Activated effector memory CD4-positive, alpha-beta T cell treated with anti-CD3 and anti-CD28 coated beads, Interleukin-2, amount 50 U/mL, for 16 hours (primary cell): ENCODE measurements around the gene LUZP2.
"Not testable (repeated sequence)": the region's sequence is repeated elsewhere in the genome, so short reads cannot be mapped to it uniquely, and the experiment has no call there.

Experiments
- DNase-seq: peaks from one replicate; pipeline ENCODE4 v3.0.0-alpha.2; 2020

The LUZP2 gene

GRCh38 chr11:24837112-24837511 is 340.3 kb downstream of the LUZP2 start:
- no peak for DNase-seq

GRCh38 chr11:24842308-24842707 is 345.5 kb downstream of the LUZP2 start:
- DNase-seq, result no peak

GRCh38 chr11:24844406-24844805 is 347.6 kb downstream of the LUZP2 start:
- no peak for DNase-seq

- DNase-seq, result no peak
These were observed 352.0 kb downstream of the LUZP2 start for GRCh38 chr11:24848857-24849256.

GRCh38 chr11:24855951-24856350 is 359.1 kb downstream of the LUZP2 start:
- DNase-seq, result no peak

GRCh38 chr11:24859801-24860300 is 363.0 kb downstream of the LUZP2 start:
- DNase-seq, result no peak

- DNase-seq, result no peak
These were observed 364.6 kb downstream of the LUZP2 start for GRCh38 chr11:24861440-24861839.

- no peak for DNase-seq
These were observed 369.9 kb downstream of the LUZP2 start for GRCh38 chr11:24866743-24867142.

GRCh38 chr11:24870048-24870447 is 373.2 kb downstream of the LUZP2 start:
- DNase-seq, result no peak

GRCh38 chr11:24872186-24872585 is 375.3 kb downstream of the LUZP2 start:
- no peak for DNase-seq

GRCh38 chr11:24872651-24873311 is 375.9 kb downstream of the LUZP2 start:
- DNase-seq, result no peak

GRCh38 chr11:24880962-24881361 is 384.1 kb downstream of the LUZP2 start:
- DNase-seq, result no peak

- DNase-seq, result no peak
These were observed 388.8 kb downstream of the LUZP2 start for GRCh38 chr11:24885580-24886173.

- DNase-seq, result no peak
These were observed 390.2 kb downstream of the LUZP2 start for GRCh38 chr11:24886880-24887619.

- no peak for DNase-seq
These were observed 393.6 kb downstream of the LUZP2 start for GRCh38 chr11:24890426-24890825.

GRCh38 chr11:24891845-24892492 is 395.1 kb downstream of the LUZP2 start:
- not testable (repeated sequence) for DNase-seq

- DNase-seq, result no peak
These were observed 399.4 kb downstream of the LUZP2 start for GRCh38 chr11:24896118-24896835.

- no peak for DNase-seq
These were observed 403.7 kb downstream of the LUZP2 start for GRCh38 chr11:24900514-24900913.

GRCh38 chr11:24900960-24901549 is 404.2 kb downstream of the LUZP2 start:
- no peak for DNase-seq

- no peak for DNase-seq
These were observed 406.7 kb downstream of the LUZP2 start for GRCh38 chr11:24903555-24903954.

GRCh38 chr11:24925091-24925490 is 428.2 kb downstream of the LUZP2 start:
- DNase-seq, result no peak
